NCI-H146 (cell line): ENCODE data around the gene CAMTA1.

Experiments
- DNase-seq: peaks from one replicate; lab custom pipeline; 2025; lab: John Stamatoyannopoulos, UW

CAMTA1 gene

DNA sequence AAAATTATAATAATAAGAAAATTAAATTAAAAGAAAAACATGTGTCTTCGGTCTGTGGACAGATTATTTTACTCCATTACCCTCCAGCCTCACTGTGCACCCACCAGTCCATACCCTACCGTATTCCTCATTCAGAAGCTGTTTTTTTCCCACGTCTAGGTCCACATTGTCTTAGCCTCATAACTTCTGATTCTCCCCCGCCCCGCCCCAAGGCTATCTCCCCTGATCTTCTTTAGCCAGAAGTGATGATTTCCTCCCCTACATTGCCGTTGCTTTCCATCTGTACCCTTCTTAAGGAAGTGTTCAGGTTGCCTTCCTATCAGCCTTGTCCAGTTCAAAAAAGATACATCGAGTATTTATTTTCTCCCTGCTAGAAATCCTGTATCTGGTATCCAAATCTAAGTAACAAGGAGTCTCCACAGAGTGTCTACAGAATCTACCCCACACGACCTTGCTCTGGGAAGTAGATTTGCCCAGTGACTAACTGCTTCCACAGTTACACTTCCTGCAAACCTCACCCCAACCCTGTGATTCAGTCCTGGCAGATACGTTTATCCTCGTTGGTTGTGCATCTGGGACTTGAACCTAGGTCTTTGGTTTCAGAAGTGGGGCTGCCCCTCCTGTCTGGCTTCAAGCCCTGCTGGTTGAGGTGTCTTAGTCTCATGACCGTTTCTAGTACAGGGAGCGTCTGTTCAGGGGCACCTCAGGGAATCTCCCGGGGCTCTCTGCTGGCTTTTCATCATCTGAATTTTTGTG lies 470.2 kb downstream of the CAMTA1 start:
- no peak for DNase-seq

DNA sequence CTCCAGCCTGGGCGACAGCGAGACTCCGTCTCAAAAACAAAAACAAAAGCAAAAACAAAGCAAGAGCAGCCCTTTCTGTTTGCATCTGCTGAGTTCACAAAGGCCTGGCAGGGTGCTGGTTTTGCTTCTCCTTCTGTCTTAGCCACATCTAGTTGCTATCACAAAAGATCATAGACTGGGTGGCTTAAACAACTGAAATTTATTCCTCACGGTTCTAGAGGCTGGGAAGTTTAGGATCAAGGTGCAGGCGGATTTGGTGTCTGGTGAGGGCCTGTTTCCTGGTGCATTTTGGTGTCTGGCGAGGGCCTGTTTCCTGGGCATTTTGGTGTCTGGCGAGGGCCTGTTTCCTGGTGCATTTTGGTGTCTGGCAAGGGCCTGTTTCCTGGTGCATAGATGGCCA lies 471.3 kb downstream of the CAMTA1 start:
- no peak for DNase-seq

DNA sequence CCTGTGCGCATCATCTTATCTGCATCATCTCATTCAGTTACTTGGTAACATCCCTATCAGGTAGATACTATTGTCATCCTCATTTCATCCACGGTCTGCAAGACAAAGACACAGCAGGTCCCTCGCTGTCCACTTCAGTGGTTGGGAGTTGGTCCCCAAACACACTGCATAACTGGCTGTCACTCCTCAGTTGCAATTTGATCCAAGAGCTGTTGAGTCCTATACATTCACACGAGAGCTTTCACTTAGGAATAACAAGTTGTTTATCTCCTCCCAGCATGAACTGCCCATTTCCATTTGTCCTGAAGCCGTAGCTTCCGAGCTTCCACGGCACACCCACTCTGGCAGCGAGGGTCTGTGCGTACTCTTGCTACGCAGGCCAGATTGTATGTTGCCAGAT lies 472.0 kb downstream of the CAMTA1 start:
- peak; percentile 87 for DNase-seq

DNA sequence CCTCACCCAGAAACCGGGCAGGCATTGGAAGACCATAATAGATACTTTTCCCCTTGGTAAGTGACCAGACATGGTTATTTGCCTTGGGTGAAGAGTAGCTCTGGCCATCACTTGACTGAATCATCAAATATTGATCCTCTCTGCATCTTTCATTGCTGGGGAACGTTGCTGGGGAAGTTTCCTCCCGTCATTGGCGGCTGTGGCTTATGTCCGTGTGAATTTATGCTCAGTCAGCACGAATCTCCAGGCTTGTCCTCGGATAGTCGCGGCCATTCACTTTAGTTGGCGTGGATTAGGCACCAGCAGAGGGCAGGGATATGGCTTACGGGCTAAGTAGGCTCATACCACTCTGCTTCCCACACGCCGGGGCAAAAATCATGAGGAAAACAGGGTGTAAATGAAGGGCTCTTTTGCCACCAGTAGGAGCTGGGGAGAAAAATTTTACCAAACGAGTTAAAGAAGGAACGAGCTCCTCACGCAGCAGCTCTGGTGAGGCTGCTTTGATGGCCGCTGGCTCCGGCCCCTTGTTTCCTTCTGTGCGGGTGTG lies 473.4 kb downstream of the CAMTA1 start:
- DNase-seq = no peak

GRCh38 chr1:7259955-7260354 lies 474.7 kb downstream of the CAMTA1 start:
- DNase-seq = no peak

GRCh38 chr1:7261490-7261889 lies 476.2 kb downstream of the CAMTA1 start:
- DNase-seq = no peak

DNA sequence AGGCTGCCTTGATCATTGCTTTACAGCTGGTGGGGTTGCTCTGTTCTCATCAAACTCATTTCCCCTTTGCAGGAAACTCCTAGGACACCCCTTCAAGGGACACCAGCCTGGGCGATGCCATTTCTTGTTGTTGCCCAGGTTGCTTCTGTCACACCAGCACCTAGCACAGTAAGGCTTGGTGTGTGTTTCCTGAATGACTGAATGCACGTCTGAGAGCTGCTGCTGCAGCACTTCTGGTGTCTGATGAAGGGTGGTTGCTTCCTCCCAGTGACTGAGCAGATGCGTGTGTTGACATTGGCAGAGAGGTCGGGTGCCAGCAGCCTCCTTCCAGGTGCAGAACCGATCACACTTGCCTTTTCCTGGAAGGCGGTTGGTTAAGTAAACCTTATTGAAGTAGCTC lies 477.4 kb downstream of the CAMTA1 start:
- DNase-seq = peak; percentile 66

DNA sequence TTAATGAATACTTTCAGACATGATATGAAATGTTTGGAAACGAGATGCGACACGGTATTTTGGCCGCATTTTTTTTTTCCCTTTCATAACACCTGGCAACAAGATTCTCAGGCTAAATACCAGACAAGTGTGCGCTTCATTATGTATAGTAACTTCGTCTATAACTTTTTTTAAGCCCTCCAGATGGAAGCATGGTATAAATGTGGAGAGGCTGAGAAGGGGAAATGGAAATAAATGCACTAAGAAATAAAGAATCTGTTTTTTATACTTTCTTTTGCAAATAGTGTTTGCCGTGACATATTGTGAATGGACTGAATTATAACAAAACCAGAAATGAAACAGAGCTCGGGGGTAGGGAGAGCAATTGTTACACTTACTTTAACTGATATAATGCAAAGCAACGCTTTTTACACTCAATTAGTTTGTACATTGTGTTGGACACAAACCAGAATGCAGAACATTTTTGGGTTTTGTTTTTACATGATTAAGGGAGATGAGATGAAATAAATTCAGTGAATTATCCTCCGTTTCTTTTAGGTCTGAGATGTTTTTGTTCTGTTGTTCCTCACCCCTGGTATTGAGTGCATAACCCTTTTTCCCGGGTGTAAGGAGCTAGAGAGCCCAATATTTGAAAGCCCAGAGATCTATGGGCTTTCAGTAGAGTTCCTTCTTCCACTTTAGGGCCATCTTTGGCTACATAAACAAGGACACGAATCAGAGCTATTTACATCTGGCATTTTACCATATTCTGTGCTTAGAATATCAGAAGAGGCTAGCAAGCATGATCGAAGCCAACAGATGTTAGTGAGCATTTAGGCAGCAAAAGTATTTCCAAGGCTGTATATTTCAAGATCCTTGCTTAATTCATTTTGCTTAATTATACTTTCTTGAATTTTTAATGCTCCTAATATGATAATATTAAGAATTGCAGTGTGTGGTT lies 478.0 kb downstream of the CAMTA1 start:
- DNase-seq = no peak

- no peak for DNase-seq
Measured at GRCh38 chr1:7264101-7264500, 478.8 kb downstream of the CAMTA1 start.

- peak; percentile 81 for DNase-seq
Measured at GRCh38 chr1:7265771-7266371, 480.6 kb downstream of the CAMTA1 start.

DNA sequence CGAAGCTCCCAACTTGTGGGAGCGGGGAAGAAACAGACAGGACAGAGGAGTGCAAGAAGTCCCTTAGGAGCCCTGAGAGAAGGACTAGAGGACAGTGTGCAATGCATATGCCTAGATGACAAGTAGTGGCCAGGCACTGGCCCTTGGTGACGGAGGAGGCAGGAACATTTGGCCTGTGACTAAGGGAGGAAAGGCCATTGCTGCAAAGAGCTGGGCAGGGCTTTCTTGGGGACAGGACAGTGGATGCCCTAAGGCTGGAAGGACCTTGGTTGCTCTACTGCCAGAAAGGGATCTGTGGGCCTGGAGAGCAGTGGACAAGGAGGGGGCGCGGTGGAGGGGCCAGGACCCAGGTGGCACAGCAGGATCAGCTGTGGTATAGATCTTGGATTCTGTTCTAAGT lies 481.3 kb downstream of the CAMTA1 start:
- DNase-seq = no peak

- DNase-seq = peak; percentile 14
Measured at GRCh38 chr1:7267493-7267892, 482.2 kb downstream of the CAMTA1 start.

GRCh38 chr1:7268983-7269382 lies 483.7 kb downstream of the CAMTA1 start:
- no peak for DNase-seq

DNA sequence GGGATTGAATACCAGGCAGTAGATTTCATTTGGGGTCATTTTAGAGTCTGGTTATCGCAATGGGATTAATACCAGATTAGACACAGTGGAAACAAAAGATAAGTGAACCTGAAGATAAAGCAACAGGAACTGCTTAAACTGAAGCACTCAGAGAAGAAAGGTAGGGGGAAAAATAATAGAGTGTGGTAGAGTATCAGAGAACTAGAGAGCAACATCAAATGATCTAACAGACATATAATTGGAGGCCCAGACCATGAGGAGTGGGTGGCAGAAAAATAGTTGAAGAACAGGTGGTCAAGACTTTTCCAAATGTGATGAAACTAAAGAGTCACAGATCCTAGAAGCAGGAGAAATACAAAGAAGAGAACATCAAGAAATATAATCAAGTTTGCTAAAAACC lies 484.3 kb downstream of the CAMTA1 start:
- DNase-seq = no peak

DNA sequence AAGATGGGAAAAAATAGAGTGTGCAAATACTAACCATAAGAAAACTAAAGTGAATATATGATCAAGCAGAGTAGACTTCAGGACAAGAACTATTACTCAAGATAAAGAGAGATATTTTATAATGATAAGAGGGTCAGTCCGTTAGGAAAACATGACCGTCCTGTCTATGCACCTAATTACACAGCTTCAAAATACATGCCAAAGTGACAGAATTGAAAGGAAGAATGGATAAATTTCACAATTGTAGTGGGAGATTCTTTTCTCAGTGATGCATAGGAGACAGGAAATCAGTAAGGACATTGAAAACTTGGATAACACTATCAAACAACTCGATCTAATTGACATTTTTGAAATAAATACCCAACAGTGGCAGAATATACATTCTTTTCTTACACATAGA lies 489.0 kb downstream of the CAMTA1 start:
- no peak for DNase-seq

DNA sequence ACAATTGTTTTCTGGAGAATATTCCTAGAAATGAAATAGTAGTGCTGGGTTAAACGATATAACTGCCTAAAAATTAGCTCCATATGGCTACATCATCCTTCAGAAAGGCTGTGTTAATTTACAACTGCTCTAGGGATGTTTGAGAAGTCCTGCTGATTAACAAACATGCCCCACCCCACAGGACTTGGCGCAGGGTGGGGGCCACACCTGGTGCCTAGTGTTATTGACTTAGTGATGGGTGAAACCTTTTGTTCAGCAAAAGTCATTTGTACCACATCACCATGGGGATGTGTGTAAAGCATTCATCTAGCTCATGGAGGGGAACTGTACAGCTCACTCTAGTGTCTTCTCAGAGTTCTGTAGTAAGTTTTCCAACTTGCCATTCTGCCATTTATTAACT lies 492.8 kb downstream of the CAMTA1 start:
- peak; percentile 98 for DNase-seq

DNA sequence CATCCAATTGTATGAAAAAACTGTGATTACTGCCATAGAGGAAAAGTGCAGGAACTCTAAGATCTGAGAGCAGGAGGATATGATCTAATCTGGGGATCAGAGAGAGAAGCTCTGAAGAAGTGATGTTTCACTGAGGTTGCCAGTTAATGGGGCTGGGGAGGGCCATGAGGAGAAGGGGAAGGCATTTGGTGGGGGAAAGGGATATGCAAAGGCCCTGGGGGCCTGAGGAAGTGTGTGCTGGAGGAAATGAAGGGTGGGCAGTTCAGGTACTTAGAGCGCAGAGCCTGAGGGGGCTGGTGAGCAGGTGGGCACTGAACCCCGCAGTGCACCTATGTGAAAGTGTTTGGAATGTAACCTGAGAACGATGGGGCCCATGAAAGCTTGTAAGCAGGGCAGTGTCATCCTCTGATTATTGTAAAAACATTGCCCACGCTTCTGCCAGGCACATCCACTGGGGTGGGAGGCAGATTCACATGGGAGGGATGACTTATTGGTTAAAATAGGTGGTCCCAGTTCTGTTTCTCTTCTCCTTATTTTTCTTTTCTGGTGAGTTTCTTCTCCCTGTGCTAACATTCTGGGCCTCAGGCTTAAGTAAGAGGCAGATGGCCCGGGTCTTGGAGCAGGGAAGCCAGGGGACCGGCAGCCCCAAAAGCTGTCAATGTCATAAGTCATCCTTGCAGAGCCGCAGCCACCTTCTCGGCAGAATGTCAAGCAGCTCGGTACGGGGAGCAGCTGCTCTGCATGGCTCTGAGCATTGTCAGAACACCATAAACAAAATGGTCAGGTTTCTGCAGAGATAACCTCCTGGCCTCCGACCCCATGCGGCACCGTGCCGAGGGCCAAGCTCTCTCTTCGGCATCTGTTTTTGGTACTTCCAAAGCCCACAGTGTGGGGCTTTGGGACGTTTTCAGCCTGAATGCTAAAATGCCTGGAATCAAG lies 493.8 kb downstream of the CAMTA1 start:
- peak; percentile 83 for DNase-seq

- DNase-seq = peak; percentile 67
Measured at GRCh38 chr1:7279769-7280168, 494.5 kb downstream of the CAMTA1 start.

- DNase-seq = peak; percentile 49
Measured at GRCh38 chr1:7280347-7280960, 495.2 kb downstream of the CAMTA1 start.

DNA sequence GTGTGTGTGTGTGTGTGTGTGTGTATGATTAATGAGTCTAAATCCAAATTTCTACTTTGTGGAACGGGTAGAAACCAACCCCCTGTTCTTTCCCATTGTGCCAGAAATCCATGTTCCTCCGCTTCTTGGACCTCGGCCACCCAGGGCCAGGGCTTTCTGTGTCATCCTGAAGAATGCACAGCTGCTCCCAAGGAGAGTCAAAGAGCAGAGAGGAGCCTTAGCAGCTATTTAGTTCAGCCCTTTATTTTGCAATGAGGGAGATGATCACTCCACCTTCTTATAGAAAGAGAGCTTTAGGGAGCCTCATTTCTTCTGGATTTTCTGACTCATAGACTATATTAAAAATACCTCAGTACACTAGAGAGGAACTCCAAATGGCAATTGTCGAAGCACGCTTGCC lies 496.6 kb downstream of the CAMTA1 start:
- DNase-seq = no peak
